ENCODE data around the gene WDFY1.

WDFY1 gene

DNA sequence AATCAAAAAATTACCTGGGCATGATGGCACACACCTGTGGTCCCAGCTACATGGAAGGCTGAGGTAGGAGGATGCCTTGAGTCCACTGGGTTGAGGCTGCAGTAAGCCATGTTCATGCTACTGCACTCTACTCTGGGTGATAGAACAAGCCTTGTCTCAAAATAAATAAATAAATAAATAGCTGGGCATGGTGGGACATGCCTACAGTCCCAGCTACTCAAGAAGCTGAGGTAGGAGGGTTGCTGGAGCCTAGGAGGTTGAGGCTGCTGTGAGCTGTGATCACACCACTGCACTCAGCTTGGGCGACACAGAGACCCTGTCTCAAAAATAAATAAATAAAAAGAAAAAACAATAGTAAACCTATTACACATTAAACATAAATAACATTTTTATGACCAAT is 110.7 kb downstream of the WDFY1 start:
- Mint-ChIP-seq H3K9me3 (no peaks in the 10 kb centered on the region), H3K27ac (peak overlapping the region; percentile 98), H3K4me3 (no peak overlapping the region), H3K36me3 (peaks cover 16% of the 10 kb centered on the region), H3K27me3 (no peaks in the 10 kb centered on the region), H3K4me1 (peaks cover 35% of the 10 kb centered on the region)
- ATAC-seq (ENCODE audit: low read depth): no peak
- DNase-seq (ENCODE audit: low spot score in 2 of 2): no peak

- ATAC-seq (ENCODE audit: low read depth) (no peak), DNase-seq (ENCODE audit: low spot score in 2 of 2) (no peak)
- Mint-ChIP-seq H3K27me3 (no peaks in the 10 kb centered on the region), H3K27ac (peak overlapping the region; percentile 55), H3K4me1 (peaks cover 39% of the 10 kb centered on the region), H3K9me3 (no peaks in the 10 kb centered on the region), H3K4me3 (no peak overlapping the region), H3K36me3 (peaks cover 20% of the 10 kb centered on the region)
Measured at GRCh38 chr2:223832241-223832903, 112.8 kb downstream of the WDFY1 start.

- ATAC-seq (ENCODE audit: low read depth): no peak
- Mint-ChIP-seq H3K27ac (no peak overlapping the region), H3K4me1 (peaks cover 39% of the 10 kb centered on the region), H3K9me3 (no peaks in the 10 kb centered on the region), H3K36me3 (peaks cover 33% of the 10 kb centered on the region), H3K4me3 (no peak overlapping the region), H3K27me3 (no peaks in the 10 kb centered on the region)
- no peak for DNase-seq (ENCODE audit: low spot score in 2 of 2)
Measured at GRCh38 chr2:223829128-223829527, 116.0 kb downstream of the WDFY1 start.

GRCh38 chr2:223828314-223828713 is 116.8 kb downstream of the WDFY1 start:
- H3K4me3 Mint-ChIP-seq: no peak overlapping the region
- no peaks in the 10 kb centered on the region for H3K27me3 Mint-ChIP-seq
- DNase-seq (ENCODE audit: low spot score in 2 of 2) (no peak), ATAC-seq (ENCODE audit: low read depth) (no peak)
- H3K9me3 Mint-ChIP-seq: no peaks in the 10 kb centered on the region
- H3K27ac Mint-ChIP-seq: no peak overlapping the region
- peaks cover 40% of the 10 kb centered on the region for H3K4me1 Mint-ChIP-seq
- peaks cover 31% of the 10 kb centered on the region for H3K36me3 Mint-ChIP-seq

DNA sequence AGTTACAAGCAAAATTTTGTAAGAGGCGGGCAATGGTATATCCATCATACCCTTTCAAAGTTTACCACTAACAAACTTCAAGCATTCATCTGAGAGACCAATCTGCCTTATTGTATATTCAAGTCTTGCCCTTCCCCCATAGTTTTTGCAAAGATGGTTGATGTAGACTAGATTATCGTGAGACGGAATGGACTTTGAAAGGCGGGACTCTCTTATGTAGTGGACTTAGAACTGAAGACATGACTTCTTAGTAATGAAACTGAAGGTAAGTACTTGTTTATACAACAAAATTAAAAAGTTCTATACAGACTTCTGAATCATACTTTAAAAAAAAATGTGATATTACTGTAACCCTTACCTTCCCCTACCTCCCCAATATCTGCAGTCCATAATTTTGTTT is 118.1 kb downstream of the WDFY1 start:
- no peak for ATAC-seq (ENCODE audit: low read depth)
- peaks cover 38% of the 10 kb centered on the region for H3K4me1 Mint-ChIP-seq

More for the DNA sequence above, 118.1 kb downstream of the WDFY1 start:
- Mint-ChIP-seq H3K36me3 (peaks cover 32% of the 10 kb centered on the region), H3K27ac (peak overlapping the region; percentile 22), H3K9me3 (no peaks in the 10 kb centered on the region), H3K4me3 (no peak overlapping the region), H3K27me3 (no peaks in the 10 kb centered on the region)
- DNase-seq (ENCODE audit: low spot score in 2 of 2): no peak

All from memory B cell (primary cell).